Measurements from ENCODE around the gene PTGR3.

PTGR3 gene

DNA sequence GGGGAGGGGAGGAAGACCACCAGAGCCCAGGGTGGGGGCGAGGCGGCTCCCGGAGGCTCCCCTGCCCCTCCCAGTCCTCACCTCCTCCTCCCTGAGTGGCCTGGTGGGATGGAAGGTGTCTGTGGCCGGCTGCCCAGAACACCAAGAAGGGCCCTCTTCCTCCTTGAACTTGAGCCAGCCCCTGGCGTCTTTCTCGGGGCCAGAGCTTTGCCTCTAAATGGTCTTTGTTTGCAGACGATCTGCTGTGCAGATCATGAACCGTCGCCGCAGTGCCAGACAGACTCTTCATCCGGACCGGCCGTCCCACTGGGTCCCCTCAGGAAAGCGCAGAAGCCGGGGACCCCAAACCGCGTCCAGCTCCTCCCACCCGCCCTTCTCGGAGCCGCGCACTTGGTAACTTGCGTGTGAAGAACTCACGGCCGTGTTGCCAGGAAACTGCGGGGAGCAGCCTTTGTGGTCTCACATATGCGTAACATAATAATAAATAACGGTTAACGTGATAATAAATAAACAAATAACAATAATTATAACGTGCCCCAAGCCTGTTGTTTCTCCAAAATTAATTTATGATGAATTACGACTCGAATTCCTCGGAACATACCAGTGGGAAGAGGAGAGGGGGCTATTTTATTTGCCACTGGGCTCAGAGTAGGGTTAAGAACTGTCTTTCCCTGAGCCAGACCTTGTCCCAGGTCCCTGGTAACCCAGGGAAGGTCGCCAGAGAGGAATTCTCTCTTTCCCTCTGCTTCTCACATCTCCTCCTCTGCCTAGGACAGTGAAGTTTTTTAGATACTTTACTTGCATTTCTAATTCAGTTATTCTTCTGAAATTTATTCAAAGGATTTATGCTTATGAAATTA is 41.0 kb downstream of the PTGR3 start:
- DNase-seq: no peak

- no peak for DNase-seq
Measured at GRCh38 chr18:75167137-75167536, 41.8 kb downstream of the PTGR3 start.

- no peak for DNase-seq
Measured at GRCh38 chr18:75165926-75166325, 43.0 kb downstream of the PTGR3 start.

DNA sequence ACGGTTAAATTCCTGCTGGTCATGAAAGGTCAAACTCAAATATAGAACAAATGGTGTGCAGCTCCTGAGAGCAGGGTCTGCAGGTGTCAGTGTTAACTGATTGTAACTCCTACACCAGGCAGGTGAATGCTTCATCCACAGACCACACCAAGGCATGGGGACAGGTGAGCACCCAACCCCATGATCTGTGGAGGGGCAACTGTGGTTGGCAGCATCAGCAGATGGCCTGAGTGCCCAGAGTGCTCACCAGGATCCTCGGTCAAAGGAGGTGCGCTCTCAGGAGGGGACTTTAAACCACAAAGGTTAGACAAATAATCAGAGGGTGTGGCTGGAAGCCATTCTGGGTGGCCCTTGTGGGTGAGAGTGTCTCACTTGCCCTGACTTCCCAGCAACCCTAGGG is 44.5 kb downstream of the PTGR3 start:
- DNase-seq: no peak

DNA sequence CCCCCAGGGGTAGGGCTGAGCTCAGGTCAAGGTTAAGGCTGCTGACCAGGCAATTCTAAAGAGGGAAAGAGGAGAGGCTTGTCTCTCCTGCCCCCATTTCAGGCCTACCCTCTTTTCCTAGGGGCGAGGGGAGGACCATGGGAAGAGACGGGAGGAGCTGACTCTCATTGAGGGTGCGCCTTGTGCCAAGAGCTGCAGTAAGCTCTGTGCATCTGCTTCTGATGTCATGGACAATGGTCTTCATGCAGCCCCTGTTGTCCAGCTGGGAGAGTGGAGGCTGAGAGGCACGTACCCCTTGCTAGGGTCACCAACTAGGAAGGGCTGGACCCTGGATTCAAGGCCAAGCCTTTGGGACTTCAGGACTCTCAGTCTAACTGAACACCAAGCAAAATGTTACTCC is 45.2 kb downstream of the PTGR3 start:
- DNase-seq: no peak

DNA sequence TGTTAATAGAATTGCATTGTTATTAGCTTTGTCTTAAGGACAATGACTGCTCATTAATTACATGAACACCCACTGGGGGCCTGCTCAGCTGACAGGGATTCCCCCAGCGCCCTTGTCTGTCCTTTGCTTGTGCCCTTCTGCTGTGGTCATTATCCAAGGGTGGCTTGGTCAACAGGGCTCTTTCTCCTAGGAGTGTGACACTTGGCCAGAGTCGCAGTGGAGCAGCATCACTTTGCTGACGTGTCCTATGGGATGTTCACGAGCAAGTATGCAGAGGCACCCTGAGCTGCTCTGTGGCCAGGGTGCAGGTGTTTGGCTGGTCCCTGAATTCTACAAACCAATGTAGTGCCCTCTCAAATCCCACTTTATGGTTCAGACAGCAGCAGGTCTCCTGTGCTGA is 46.0 kb downstream of the PTGR3 start:
- DNase-seq: no peak

DNA sequence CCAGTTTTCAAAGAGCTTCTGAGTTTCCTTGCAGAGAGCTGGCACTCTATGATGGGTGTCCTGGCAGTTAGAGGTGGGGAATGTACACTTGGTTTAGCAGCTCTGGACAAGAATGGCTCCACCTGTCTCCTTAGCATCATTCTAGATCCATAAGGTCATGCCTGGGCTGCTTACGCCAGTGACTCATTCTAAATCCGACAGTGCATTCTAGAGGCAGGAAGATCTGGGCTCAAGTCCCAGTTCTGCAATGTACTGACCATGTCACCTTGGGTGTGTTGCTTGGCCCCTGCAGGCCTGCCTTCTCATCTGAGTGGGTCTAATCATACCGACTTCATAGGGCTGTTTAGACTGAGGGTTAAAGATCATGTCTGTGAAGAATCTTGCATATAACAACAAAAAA is 46.5 kb downstream of the PTGR3 start:
- DNase-seq: no peak

- DNase-seq: peak; percentile 7
Measured at GRCh38 chr18:75161256-75162028, 47.5 kb downstream of the PTGR3 start.

DNA sequence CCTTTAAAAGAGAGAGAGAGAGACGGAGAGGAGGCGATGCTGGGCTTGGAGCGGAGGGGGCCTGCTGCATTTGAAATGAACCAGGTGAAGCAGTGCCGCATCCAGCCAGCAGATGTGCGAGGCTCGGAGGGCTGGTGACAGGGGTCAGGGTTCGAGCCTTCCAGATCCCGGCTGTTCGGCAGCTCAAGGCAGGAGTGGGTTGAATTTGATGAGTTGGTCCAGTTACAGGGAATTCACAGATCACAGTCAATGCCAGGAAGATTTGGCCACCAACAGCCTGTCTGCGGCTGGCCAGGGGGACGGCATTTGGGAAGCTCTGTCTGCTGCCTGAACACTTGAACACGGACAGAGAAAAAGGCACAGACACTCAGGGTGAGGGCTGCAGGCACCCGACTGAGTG is 48.6 kb downstream of the PTGR3 start:
- no peak for DNase-seq

DNA sequence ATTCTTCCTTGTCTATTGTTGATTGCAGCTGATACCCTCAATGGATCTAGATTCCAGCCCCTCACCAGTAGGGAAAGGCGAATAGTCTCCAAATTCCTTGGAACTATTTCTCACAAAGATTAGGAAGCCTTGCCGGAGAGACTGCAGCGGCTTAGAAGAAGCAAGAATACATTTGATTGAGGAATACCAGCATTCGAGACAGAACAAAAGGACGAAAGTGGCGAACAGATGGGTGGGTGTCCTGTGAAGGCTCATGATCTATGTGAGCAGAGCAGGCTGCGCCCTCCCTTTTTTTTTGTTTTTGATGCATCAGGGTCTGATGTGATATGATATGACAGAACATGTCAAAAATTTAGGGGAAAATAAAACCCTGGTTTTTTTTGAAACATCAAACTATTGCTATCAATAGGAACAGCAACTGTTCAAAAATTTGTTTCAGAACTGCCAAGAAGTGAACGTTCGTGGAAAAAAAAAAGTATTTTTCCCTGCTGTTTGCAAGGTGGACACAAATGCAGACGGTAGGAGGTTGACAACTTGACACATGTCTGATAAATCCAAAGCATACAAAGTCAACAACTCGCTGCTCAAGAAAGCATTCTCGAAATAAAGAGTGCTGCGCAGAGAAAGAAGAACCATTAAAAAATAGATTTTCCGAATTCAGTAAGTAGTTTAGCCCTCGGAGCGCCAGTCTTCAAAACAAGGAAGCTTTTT is 49.1 kb downstream of the PTGR3 start:
- DNase-seq: no peak

DNA sequence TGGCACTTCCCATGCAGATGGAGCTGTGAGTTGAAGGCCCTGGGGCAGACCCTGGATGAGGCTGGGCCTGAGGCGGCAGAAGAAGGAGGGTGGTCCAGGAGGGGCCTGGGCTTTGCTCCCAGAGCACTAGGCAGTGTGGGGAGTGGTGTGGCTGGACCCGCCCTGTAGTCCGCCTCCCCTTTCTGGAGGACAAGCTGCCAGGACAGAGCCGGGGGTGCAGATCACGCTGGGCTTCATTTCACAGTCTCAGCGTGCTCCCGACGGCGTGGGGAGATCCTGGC is 49.8 kb downstream of the PTGR3 start:
- DNase-seq: no peak

All from stimulated activated CD4-positive, alpha-beta T cell treated with anti-CD3 and anti-CD28 coated beads, Interleukin-4, amount 100 ng/mL, for 1 hour (primary cell).